T-cell (primary cell): ENCODE measurements around the gene AADAC. TPM values are rescaled to one million over a fixed set of nuclear protein-coding genes. Genes with fewer than 3 reads are reported as not detected.
"Not testable (repeated sequence)": the region's sequence is repeated elsewhere in the genome, so short reads cannot be mapped to it uniquely, and the experiment has no call there.

ENCODE experiments used
- ATAC-seq, 4 experiments: fragments of 200-7000 bp in 3 of 4; fragments of 150-1000 bp in 1 of 4; cut with Tn5 transposase; replicated peaks in 1 of 4; 1 replicate in 3 of 4; 2 replicates in 1 of 4; pipeline ENCODE4 v1.10.0; 2021; ENCODE audit warnings: moderate library complexity in 3 of 4, mild to moderate bottlenecking in 2 of 4, moderate number of reproducible peaks in 1 of 4
- CTCF ChIA-PET, 2 donors: fragments of 300-600 bp; sonication (Branson Sonifier 250); formaldehyde crosslinking; loops; one replicate each; lab custom pipeline; 2022; ENCODE audit warnings: antibody characterized with exemption in 2 of 2; lab: Charles Lee
- POLR2A ChIA-PET, 2 donors: fragments of 300-600 bp; sonication (Branson Sonifier 250); formaldehyde crosslinking; loops; one replicate each; lab custom pipeline; 2022; ENCODE audit warnings: antibody characterized with exemption in 2 of 2; lab: Charles Lee
- DNase-seq, 35 experiments: peaks; one replicate each; pipeline versions ENCODE4 v3.0.0 to v3.0.0-alpha.2; 2013 to 2023
- H3K27ac ChIP-seq: one replicate; pipeline ENCODE4 v1.5.1; 2013; ENCODE audit warnings: low read length
- H3K27me3 ChIP-seq, 2 experiments: replicated peaks in 1 of 2; 1 replicate in 1 of 2; 2 replicates in 1 of 2; pipeline versions ENCODE4 v1.6.1 to v1.7.0; 2013; ENCODE audit warnings: low read length in 1 of 2, mixed read lengths in 1 of 2; ENCODE audit not compliant: control insufficient read depth in 2 of 2, insufficient read depth in 2 of 2; ENCODE audit errors: extremely low read depth in 1 of 2
- H3K36me3 ChIP-seq, 2 donors: 1 replicate in 1 of 2; 2 replicates in 1 of 2; pipeline versions ENCODE4 v1.6.1 to v1.7.0; 2013; ENCODE audit warnings: low read length in 1 of 2; ENCODE audit not compliant: control insufficient read depth in 2 of 2, insufficient read depth in 1 of 2; ENCODE audit errors: extremely low read depth in 1 of 2
- H3K4me1 ChIP-seq, 2 experiments: 1 replicate in 1 of 2; 2 replicates in 1 of 2; pipeline versions ENCODE4 v1.6.1 to v1.7.0; 2013; ENCODE audit warnings: low read length in 2 of 2, mixed read lengths in 1 of 2; ENCODE audit not compliant: insufficient read depth in 2 of 2, control insufficient read depth in 1 of 2; ENCODE audit errors: extremely low read depth in 1 of 2
- H3K4me3 ChIP-seq, 2 donors: 1 replicate in 1 of 2; 2 replicates in 1 of 2; pipeline versions ENCODE4 v1.5.1 to v1.7.0; 2013; ENCODE audit warnings: mild to moderate bottlenecking in 2 of 2, low read length in 1 of 2, moderate library complexity in 1 of 2; ENCODE audit not compliant: control insufficient read depth in 1 of 2; ENCODE audit errors: extremely low read depth in 1 of 2
- H3K9me3 ChIP-seq: 2 replicates; pipeline ENCODE4 v1.7.0; 2013
- H3K27ac Mint-ChIP-seq, 2 donors: one replicate each; pipeline ENCODE4 v1.8.0; 2020 to 2021; ENCODE audit warnings: mild to moderate bottlenecking in 2 of 2, mixed read lengths in 2 of 2
- H3K27me3 Mint-ChIP-seq, 2 donors: one replicate each; pipeline ENCODE4 v1.8.0; 2021 to 2022; ENCODE audit warnings: mixed read lengths in 2 of 2
- H3K36me3 Mint-ChIP-seq: one replicate; pipeline ENCODE4 v1.8.0; 2021; ENCODE audit warnings: mixed read lengths
- H3K4me1 Mint-ChIP-seq, 3 donors: one replicate each; pipeline ENCODE4 v1.8.0; 2020 to 2022; ENCODE audit warnings: mixed read lengths in 3 of 3, mild to moderate bottlenecking in 1 of 3
- H3K4me3 Mint-ChIP-seq, 3 donors: one replicate each; pipeline ENCODE4 v1.8.0; 2020 to 2022; ENCODE audit warnings: mild to moderate bottlenecking in 3 of 3, mixed read lengths in 3 of 3, moderate library complexity in 3 of 3
- H3K9me3 Mint-ChIP-seq, 3 donors: one replicate each; pipeline ENCODE4 v1.8.0; 2020 to 2022; ENCODE audit warnings: mixed read lengths in 3 of 3
- WGBS: methylation state at CpG from one replicate; pipeline ENCODE4 v1.1.5; 2013; ENCODE audit warnings: missing lambda C conversion rate; ENCODE audit not compliant: insufficient coverage; 5-methylcytosine and 5-hydroxymethylcytosine counted together
- total RNA-seq, 35 experiments: library from RNA in 6 of 35; stranded (reverse) in 6 of 35; fragments of 120-200 nt in 1 of 35; gene quantifications; one replicate each; pipeline versions ENCODE4 v1.2.1 to v1.2.4 and lab custom pipeline; 2013 to 2026

AADAC gene
- total RNA-seq, 5 donors from 2014 or later (not counting 1 experiment from before 2014, with no cell fraction given), result 0.20 to 0.38 (median 0.25) TPM; not detected in 2

GRCh38 chr3:151806838-151807237 is 7.1 kb upstream of the AADAC start:
- ChIA-PET CTCF (no interaction called here), POLR2A (no interaction called here)
- Mint-ChIP-seq H3K4me1 (no peaks in the 10 kb centered on the region), H3K9me3 (peaks cover 9 to 18% (median 10%) of the 10 kb centered on the region in 3 donors), H3K27ac (no peak overlapping the region), H3K36me3 (peaks cover 4% of the 10 kb centered on the region), H3K27me3 (peaks cover 4 to 17% of the 10 kb centered on the region in 2 donors), H3K4me3 (no peak overlapping the region)
- ATAC-seq, result no peak
- H3K36me3 ChIP-seq, result no peaks in the 10 kb centered on the region
- H3K4me1 ChIP-seq, result no peaks in the 10 kb centered on the region
- H3K9me3 ChIP-seq, result no peaks in the 10 kb centered on the region
- no peak overlapping the region for H3K4me3 ChIP-seq
- WGBS, result 88% methylated on average over 15 of the region's 15 CpGs
- H3K27ac ChIP-seq, result no peak overlapping the region
- DNase-seq, result no peak
- H3K27me3 ChIP-seq, result peaks cover 0 to 6% of the 10 kb centered on the region in 2 experiments

DNA sequence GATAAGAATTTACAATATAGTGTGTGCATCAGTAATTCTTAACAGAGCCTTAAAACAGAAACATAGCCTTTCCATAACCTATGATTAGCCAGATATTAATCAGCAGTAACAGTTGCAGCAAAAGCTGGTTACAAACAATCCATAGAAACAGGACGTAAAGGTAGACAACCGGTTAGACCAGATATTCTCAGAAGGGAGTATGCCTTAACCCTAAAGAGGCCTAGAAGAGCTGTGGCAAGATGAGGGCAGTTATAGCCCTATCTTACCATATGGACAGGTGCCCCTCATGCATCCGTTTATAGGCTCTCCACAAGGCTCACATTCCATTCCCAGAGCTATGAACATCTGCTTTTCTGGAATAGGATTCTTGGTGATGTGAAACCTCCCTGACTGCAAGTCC is 5.0 kb upstream of the AADAC start:
- H3K4me1 Mint-ChIP-seq, DNase-seq, H3K4me1 ChIP-seq, POLR2A ChIA-PET, H3K27ac Mint-ChIP-seq, H3K36me3 ChIP-seq, H3K4me3 Mint-ChIP-seq, H3K27ac ChIP-seq, H3K9me3 ChIP-seq, CTCF ChIA-PET, H3K4me3 ChIP-seq, H3K27me3 ChIP-seq, H3K36me3 Mint-ChIP-seq, ATAC-seq: not testable (repeated sequence)
- peaks cover 9 to 18% (median 10%) of the 10 kb centered on the region in 3 donors for H3K9me3 Mint-ChIP-seq
- peaks cover 4 to 15% of the 10 kb centered on the region in 2 donors for H3K27me3 Mint-ChIP-seq
- WGBS, result no CpG with 5 or more reads among the region's 3 CpGs

DNA sequence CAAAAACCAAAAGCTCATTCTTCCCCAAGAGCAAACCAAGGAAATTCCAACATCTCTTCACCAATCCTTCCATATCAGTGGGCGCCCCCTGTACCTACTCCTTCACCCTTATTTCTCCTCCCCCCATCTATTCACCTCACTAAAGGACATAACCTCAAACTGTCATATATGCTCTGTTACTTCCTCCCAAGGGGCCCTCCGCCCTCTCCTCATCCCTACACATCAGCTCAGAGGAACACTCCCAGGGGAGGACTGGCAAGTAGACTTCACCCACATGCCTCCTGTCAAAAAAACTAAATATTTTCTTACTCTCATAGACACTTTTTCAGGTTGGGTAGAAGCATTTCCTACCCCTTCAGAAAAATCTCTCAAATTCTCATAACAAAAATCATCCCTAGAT is 2.4 kb upstream of the AADAC start:
- Mint-ChIP-seq H3K9me3 (peaks cover 9 to 18% (median 10%) of the 10 kb centered on the region in 3 donors), H3K27ac (no peak overlapping the region), H3K27me3 (peaks cover 12 to 15% of the 10 kb centered on the region in 2 donors), H3K4me1 (no peaks in the 10 kb centered on the region), H3K36me3 (peaks cover 4% of the 10 kb centered on the region), H3K4me3 (no peak overlapping the region)
- Histone ChIP-seq H3K4me1 (no peaks in the 10 kb centered on the region), H3K27me3 (peaks cover 0 to 6% of the 10 kb centered on the region in 2 experiments), H3K9me3 (no peaks in the 10 kb centered on the region), H3K27ac (no peak overlapping the region), H3K4me3 (no peak overlapping the region), H3K36me3 (no peaks in the 10 kb centered on the region)
- POLR2A ChIA-PET, result no interaction called here
- DNase-seq (no peak), ATAC-seq (no peak)
- CTCF ChIA-PET, result no interaction called here
- WGBS, result 63% methylated on average over 2 of the region's 2 CpGs

DNA sequence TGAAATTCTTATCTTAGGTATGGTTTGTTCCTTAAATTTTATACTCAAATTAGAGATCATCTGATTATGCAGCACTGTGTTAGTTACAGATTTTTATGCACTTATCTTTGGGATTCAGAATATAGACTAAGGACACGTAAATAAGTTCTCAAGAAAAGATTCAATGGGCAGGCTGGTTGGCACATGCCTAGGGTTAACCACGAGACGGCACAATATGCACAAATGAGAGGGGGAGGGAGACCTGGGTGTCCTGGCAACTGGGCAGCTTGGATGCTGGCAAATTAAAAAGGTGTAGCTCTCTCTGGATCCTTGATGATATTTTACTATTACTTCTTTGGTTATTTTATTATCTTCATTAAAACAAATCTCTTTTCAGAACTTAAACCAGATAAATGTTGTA is 672 bp downstream of the AADAC start:
- H3K27ac ChIP-seq, result no peak overlapping the region
- POLR2A ChIA-PET, result no interaction called here
- H3K9me3 ChIP-seq, result no peaks in the 10 kb centered on the region
- peaks cover 0 to 2% of the 10 kb centered on the region in 2 experiments for H3K27me3 ChIP-seq
- ATAC-seq, result no peak
- CTCF ChIA-PET, result interaction anchor here in 1 of 2 donors (1.1 kb wide), 1 partner anchor 25 kb away, joined by 4 read pairs; no protein-coding TSS in a partner anchor
- no peak overlapping the region for H3K4me3 Mint-ChIP-seq
- no peak for DNase-seq
- no peaks in the 10 kb centered on the region for H3K36me3 ChIP-seq
- no peaks in the 10 kb centered on the region for H3K4me1 ChIP-seq
- no peaks in the 10 kb centered on the region for H3K4me1 Mint-ChIP-seq
- peaks cover 8 to 13% of the 10 kb centered on the region in 2 donors for H3K27me3 Mint-ChIP-seq
- 83% methylated on average over 3 of the region's 3 CpGs for WGBS
- H3K36me3 Mint-ChIP-seq, result no peaks in the 10 kb centered on the region
- H3K4me3 ChIP-seq, result no peak overlapping the region
- no peaks in the 10 kb centered on the region for H3K9me3 Mint-ChIP-seq
- H3K27ac Mint-ChIP-seq, result no peak overlapping the region

- Mint-ChIP-seq H3K4me1 (no peaks in the 10 kb centered on the region), H3K27me3 (peaks cover 8 to 13% of the 10 kb centered on the region in 2 donors), H3K36me3 (no peaks in the 10 kb centered on the region), H3K9me3 (no peaks in the 10 kb centered on the region), H3K4me3 (no peak overlapping the region), H3K27ac (no peak overlapping the region)
- no peaks in the 10 kb centered on the region for H3K36me3 ChIP-seq
- no peaks in the 10 kb centered on the region for H3K9me3 ChIP-seq
- ChIA-PET CTCF (no interaction called here), POLR2A (no interaction called here)
- WGBS, result no CpG with 5 or more reads among the region's 3 CpGs
- ATAC-seq (no peak), DNase-seq (no peak)
- H3K27ac ChIP-seq, result no peak overlapping the region
- no peaks in the 10 kb centered on the region for H3K4me1 ChIP-seq
- H3K27me3 ChIP-seq, result no peaks in the 10 kb centered on the region
- H3K4me3 ChIP-seq, result no peak overlapping the region
Observed at GRCh38 chr3:151816091-151816604, 2.2 kb downstream of the AADAC start.

GRCh38 chr3:151817473-151817872 is 3.6 kb downstream of the AADAC start:
- no peak overlapping the region for H3K27ac Mint-ChIP-seq
- H3K4me1 Mint-ChIP-seq, result no peaks in the 10 kb centered on the region
- DNase-seq (no peak), ATAC-seq (no peak)
- CTCF ChIA-PET, result no interaction called here
- Histone ChIP-seq H3K4me1 (no peaks in the 10 kb centered on the region), H3K9me3 (no peaks in the 10 kb centered on the region), H3K27ac (no peak overlapping the region), H3K4me3 (no peak overlapping the region), H3K36me3 (no peaks in the 10 kb centered on the region), H3K27me3 (no peaks in the 10 kb centered on the region)
- POLR2A ChIA-PET, result no interaction called here
- 79% methylated on average over 3 of the region's 5 CpGs for WGBS
- no peak overlapping the region for H3K4me3 Mint-ChIP-seq
- H3K9me3 Mint-ChIP-seq, result no peaks in the 10 kb centered on the region
- no peaks in the 10 kb centered on the region for H3K36me3 Mint-ChIP-seq
- peaks cover 8 to 13% of the 10 kb centered on the region in 2 donors for H3K27me3 Mint-ChIP-seq
